Right lobe of liver (tissue), 6 donors: ENCODE results near the gene ECM2. TPM values are rescaled to one million over a fixed set of nuclear protein-coding genes. Genes with fewer than 3 reads are reported as not detected.

Source experiments
- ATAC-seq, 4 donors: fragments of 200-7000 bp; cut with Tn5 transposase; one replicate each; pipeline ENCODE4 v1.9.1; 2020; ENCODE audit warnings: mild to moderate bottlenecking in 4 of 4, moderate library complexity in 4 of 4
- DNase-seq, 3 donors: peaks; one replicate each; pipeline ENCODE4 v3.0.0-alpha.2; 2020
- H3K27ac ChIP-seq, 3 donors: fragments of 200-600 bp; one replicate each; pipeline ENCODE4 v1.8.0; 2022
- H3K27me3 ChIP-seq, 2 donors: fragments of 200-600 bp; one replicate each; pipeline ENCODE4 v1.8.0; 2022
- H3K36me3 ChIP-seq, 4 donors: fragments of 200-600 bp; sonication (generic) in 1 of 4; one replicate each; pipeline versions ENCODE4 v1.5.1 to v1.8.0; 2017 to 2022; ENCODE audit warnings: control low read depth in 1 of 4
- H3K4me1 ChIP-seq, 4 donors: fragments of 200-600 bp; sonication (generic) in 1 of 4; one replicate each; pipeline versions ENCODE4 v1.5.1 to v1.8.0; 2017 to 2022; ENCODE audit warnings: control low read depth in 1 of 4
- H3K4me3 ChIP-seq, 3 donors: fragments of 200-600 bp; one replicate each; pipeline ENCODE4 v1.8.0; 2022
- H3K9me3 ChIP-seq, 4 donors: fragments of 200-600 bp; sonication (generic) in 1 of 4; one replicate each; pipeline versions ENCODE4 v1.5.1 to v1.8.0; 2017 to 2022; ENCODE audit warnings: control low read depth in 1 of 4
- CTCF ChIP-seq, 4 donors: fragments of 200-600 bp in 3 of 4; fragments of 450-650 bp in 1 of 4; IDR thresholded peaks; one replicate each; pipeline versions ENCODE4 v1.5.1 to v1.8.0; 2016 to 2022; ENCODE audit warnings: antibody characterized with exemption in 4 of 4, mild to moderate bottlenecking in 2 of 4
- POLR2A ChIP-seq: fragments of 450-650 bp; IDR thresholded peaks from one replicate; pipeline ENCODE4 v1.6.1; 2017; ENCODE audit warnings: antibody characterized with exemption, mild to moderate bottlenecking
- WGBS: methylation state at CpG from one replicate; pipeline ENCODE4 v1.1.6; 2018; ENCODE audit warnings: low coverage, low lambda C conversion rate; ENCODE audit not compliant: insufficient coverage; ENCODE audit errors: missing lambda C conversion rate; 5-methylcytosine and 5-hydroxymethylcytosine counted together
- intact Hi-C, 2 donors: fragments of 100-400 bp; cut with DNase I; formaldehyde crosslinking; loops; one replicate each; pipeline versions ENCODE4 v1.11.2 to v1.14.1; 2022
- total RNA-seq, 6 experiments: library from RNA; depleted of rRNA in 2 of 6; stranded (reverse); fragments of >200 nt in 2 of 6; fragmentation: NEBNext Ultra II Directional in 3 of 6; extraction: Animal tissue kit (Norgen Biotek cat#: 25700) in 3 of 6; gene quantifications; one replicate each; pipeline versions ENCODE4 v1.1.0 to v1.2.4, GENCODE V29; 2016 to 2023
- donor health status: DM: no; HTN: yes; CAD: no.
- donor health status: DM: no; HTN: no; CAD: no.
- donor health status: DM: no; HTN: no; CAD: no.
- donor health status: DM: no; HTN: yes; CAD: no.
- donor health status: DM: no; HTN: yes; CAD: no.

The ECM2 gene
- total RNA-seq, 6 experiments from 2014 or later: 19.0 to 27.1 (median 22.4) TPM

- no peaks in the 10 kb centered on the region for H3K27me3 ChIP-seq
- no peak for ATAC-seq
Measured at GRCh38 chr9:92467511-92467910, 68.3 kb downstream of the ECM2 start.

GRCh38 chr9:92467041-92467440 is 68.7 kb downstream of the ECM2 start:
- ATAC-seq: no peak
- no peak for TF ChIP-seq POLR2A
- TF ChIP-seq CTCF (IDR thresholded peaks at IDR 0.05): no peak
- H3K36me3 ChIP-seq: no peaks in the 10 kb centered on the region
- H3K27ac ChIP-seq: no peak overlapping the region
- H3K4me1 ChIP-seq: no peaks in the 10 kb centered on the region
- H3K27me3 ChIP-seq: no peaks in the 10 kb centered on the region
- no peak overlapping the region for H3K4me3 ChIP-seq
- H3K9me3 ChIP-seq: no peaks in the 10 kb centered on the region
- intact Hi-C loops: no loop called here
- no peak for DNase-seq
- 50% methylated on average over 1 of the region's 1 CpG for WGBS

More at GRCh38 chr9:92467511-92467910, 68.3 kb downstream of the ECM2 start:
- DNase-seq: no peak
- no peak overlapping the region for H3K27ac ChIP-seq
- no peaks in the 10 kb centered on the region for H3K9me3 ChIP-seq
- no peaks in the 10 kb centered on the region for H3K36me3 ChIP-seq
- WGBS: 89% methylated on average over 2 of the region's 2 CpGs
- intact Hi-C loops: no loop called here
- no peak overlapping the region for H3K4me3 ChIP-seq
- H3K4me1 ChIP-seq: no peaks in the 10 kb centered on the region
- TF ChIP-seq CTCF (IDR thresholded peaks at IDR 0.05): no peak
- no peak for TF ChIP-seq POLR2A

- H3K27me3 ChIP-seq: no peaks in the 10 kb centered on the region
- no peak overlapping the region for H3K27ac ChIP-seq
- no peak overlapping the region for H3K4me3 ChIP-seq
- H3K9me3 ChIP-seq: no peaks in the 10 kb centered on the region
- intact Hi-C loops: no loop called here
- 60% methylated on average over 2 of the region's 3 CpGs for WGBS
- H3K4me1 ChIP-seq: no peaks in the 10 kb centered on the region
- ATAC-seq (peak in 1 of 4 donors; percentile 36), DNase-seq (no peak)
- TF ChIP-seq CTCF (IDR thresholded peaks at IDR 0.05): no peak
- no peak for TF ChIP-seq POLR2A
- H3K36me3 ChIP-seq: no peaks in the 10 kb centered on the region
Measured at GRCh38 chr9:92463984-92464383, 71.8 kb downstream of the ECM2 start.

GRCh38 chr9:92463387-92463786 is 72.4 kb downstream of the ECM2 start:
- Histone ChIP-seq H3K4me1 (no peaks in the 10 kb centered on the region), H3K27me3 (no peaks in the 10 kb centered on the region), H3K27ac (no peak overlapping the region), H3K9me3 (no peaks in the 10 kb centered on the region), H3K4me3 (no peak overlapping the region), H3K36me3 (no peaks in the 10 kb centered on the region)
- DNase-seq (no peak), ATAC-seq (no peak)
- TF ChIP-seq CTCF (IDR thresholded peaks at IDR 0.05): no peak
- TF ChIP-seq POLR2A: no peak
- intact Hi-C loops: no loop called here

- 94% methylated on average over 4 of the region's 4 CpGs for WGBS
- intact Hi-C loops: no loop called here
- Histone ChIP-seq H3K9me3 (no peaks in the 10 kb centered on the region), H3K36me3 (no peaks in the 10 kb centered on the region), H3K27ac (no peak overlapping the region), H3K4me3 (no peak overlapping the region), H3K4me1 (no peaks in the 10 kb centered on the region), H3K27me3 (no peaks in the 10 kb centered on the region)
- DNase-seq (no peak), ATAC-seq (no peak)
- TF ChIP-seq POLR2A: no peak
- TF ChIP-seq CTCF (IDR thresholded peaks at IDR 0.05): no peak
Measured at GRCh38 chr9:92457576-92457975, 78.2 kb downstream of the ECM2 start.
